K562 (cell line): ENCODE results near the gene EFNA5. TPM values are rescaled to one million over a fixed set of nuclear protein-coding genes. Genes with fewer than 3 reads are reported as not detected.

ENCODE experiments used
- ATAC-seq: fragments of 200-7000 bp; cut with Tn5 transposase; 3 replicates; pipeline ENCODE4 v1.9.1; 2020; ENCODE audit warnings: moderate library complexity
- BruUV-seq: library from RNA; stranded (reverse); fragments of 400-500 nt; replicated peaks from 2 replicates; lab custom pipeline; 2021; lab: Mats Ljungman, UMichigan
- CTCF ChIA-PET: fragments of 300-600 bp; formaldehyde crosslinking; extraction: SDS; loops from one replicate; lab custom pipeline; 2021; ENCODE audit warnings: low intra/inter-chr PET ratio; lab: Yijun Ruan, JAX
- POLR2A ChIA-PET: fragments of 300-600, 350-650 bp; sonication (Branson Sonifier 250); formaldehyde crosslinking; extraction: SDS; loops from one replicate; lab custom pipeline; 2021; ENCODE audit warnings: antibody characterized with exemption, inconsistent platforms; lab: Yijun Ruan, JAX
- DNase-seq, 4 experiments: peaks; one replicate each; pipeline versions ENCODE4 v3.0.0 to v3.0.0-alpha.2; 2011 to 2018; ENCODE audit warnings: low spot score in 3 of 4, mixed read lengths in 3 of 4; ENCODE audit errors: extremely low read depth in 1 of 4
- FAIRE-seq: peaks from 2 replicates; lab custom pipeline; 2011; peaks lifted over from hg19 to GRCh38; lab: Jason Lieb, UNC
- H2AFZ ChIP-seq: 2 replicates; pipeline ENCODE4 v1.6.0; 2011; ENCODE audit warnings: low read depth, low read length, control low read depth, inconsistent platforms
- H3K27ac ChIP-seq: fragments of 200-600 bp; 3 replicates; pipeline ENCODE4 v1.8.0; 2011; ENCODE audit warnings: low read depth, mild to moderate bottlenecking, control low read depth, inconsistent platforms, low read length, moderate library complexity, mixed read lengths; ENCODE audit errors: extremely low read depth
- H3K27me3 ChIP-seq, 2 experiments: fragments of 300-600 bp in 1 of 2; 2 replicates in 1 of 2; 3 replicates in 1 of 2; pipeline versions ENCODE4 v1.6.0 to v1.8.0; 2011; ENCODE audit warnings: inconsistent platforms in 2 of 2, low read length in 2 of 2, mild to moderate bottlenecking in 1 of 2, mixed read lengths in 1 of 2, moderate library complexity in 1 of 2; ENCODE audit not compliant: control insufficient read depth in 2 of 2, insufficient read depth in 2 of 2
- H3K36me3 ChIP-seq: fragments of 300-600 bp; 3 replicates; pipeline ENCODE4 v1.8.0; 2011; ENCODE audit warnings: mild to moderate bottlenecking, low read length, inconsistent platforms; ENCODE audit not compliant: control insufficient read depth, insufficient read depth
- H3K4me1 ChIP-seq, 2 experiments: fragments of 200-600 bp in 1 of 2; replicated peaks in 1 of 2; 2 replicates in 1 of 2; 3 replicates in 1 of 2; pipeline versions ENCODE4 v1.5.1 to v1.8.0; 2011; ENCODE audit warnings: inconsistent platforms in 2 of 2, low read length in 2 of 2, mild to moderate bottlenecking in 1 of 2, mixed read lengths in 1 of 2, moderate library complexity in 1 of 2; ENCODE audit not compliant: control insufficient read depth in 2 of 2, insufficient read depth in 2 of 2
- H3K4me2 ChIP-seq: 2 replicates; pipeline ENCODE4 v1.6.1; 2011; ENCODE audit warnings: low read length, control low read depth, inconsistent platforms, mixed read lengths; ENCODE audit not compliant: insufficient read depth
- H3K4me3 ChIP-seq: fragments of 200-600 bp; sonication (generic), shearing (Covaris generic); 2 replicates; pipeline ENCODE4 v1.5.1; 2016; ENCODE audit warnings: control low read depth, inconsistent platforms
- H3K79me2 ChIP-seq: fragments of 200-600 bp; 3 replicates; pipeline ENCODE4 v1.8.0; 2011; ENCODE audit warnings: low read length, inconsistent platforms; ENCODE audit not compliant: control insufficient read depth, insufficient read depth
- H3K9ac ChIP-seq, 2 experiments: 2 replicates each; pipeline versions ENCODE4 v1.6.0 to v1.6.1; 2011; ENCODE audit warnings: low read depth in 2 of 2, low read length in 2 of 2, control low read depth in 1 of 2, inconsistent platforms in 1 of 2, mild to moderate bottlenecking in 1 of 2, mixed read lengths in 1 of 2; ENCODE audit not compliant: insufficient read depth in 1 of 2
- H3K9me1 ChIP-seq: one replicate; pipeline ENCODE4 v1.6.0; 2011; ENCODE audit warnings: inconsistent platforms, mild to moderate bottlenecking, low read length, moderate library complexity; ENCODE audit not compliant: control insufficient read depth, insufficient read depth
- H3K9me3 ChIP-seq: replicated peaks from 2 replicates; pipeline ENCODE4 v1.5.1; 2011; ENCODE audit warnings: low read depth, low read length, inconsistent platforms; ENCODE audit not compliant: control insufficient read depth, insufficient read depth
- H4K20me1 ChIP-seq: replicated peaks from 2 replicates; pipeline ENCODE4 v1.6.1; 2011; ENCODE audit warnings: low read length, inconsistent platforms, mixed read lengths; ENCODE audit not compliant: control insufficient read depth, insufficient read depth
- BRD9 ChIP-seq: fragments of 450-650 bp; IDR thresholded peaks from 2 replicates; pipeline ENCODE4 v1.6.1; 2018; ENCODE audit warnings: low read depth; ENCODE audit not compliant: partially characterized antibody
- CBFA2T3 ChIP-seq: fragments of 450-650 bp; IDR thresholded peaks from 2 replicates; pipeline ENCODE4 v1.6.1; 2017
- KLF10 ChIP-seq: fragments of 250-450 bp; sonication (Bioruptor Pico); IDR thresholded peaks from 2 replicates; pipeline ENCODE4 v1.6.1; 2021; ENCODE audit warnings: matching md5 sums
- MAZ ChIP-seq, 2 experiments: fragments of 450-650 bp in 1 of 2; sonication (generic) in 1 of 2; formaldehyde crosslinking; IDR thresholded peaks in 1 of 2; conservative IDR thresholded peaks in 1 of 2; 2 replicates each; pipeline versions ENCODE4 v1.4.0 to v1.5.0; 2020; ENCODE audit warnings: mild to moderate bottlenecking in 1 of 2, missing genetic modification reagents in 1 of 2
- NFE2 ChIP-seq: IDR thresholded peaks from 2 replicates; pipeline ENCODE4 v1.6.1; 2014; ENCODE audit warnings: antibody characterized with exemption, low read depth
- SMAD4 ChIP-seq: fragments of 250-450 bp; sonication (Bioruptor Pico); conservative IDR thresholded peaks from 2 replicates; pipeline ENCODE4 v1.8.0; 2021; ENCODE audit warnings: inconsistent platforms, mild to moderate bottlenecking, moderate library complexity
- WGBS: fragments of 100-300 bp; shearing (Covaris generic); methylation state at CpG from one replicate; pipeline ENCODE4 v1.1.6; 2016; ENCODE audit warnings: low coverage, mixed read lengths; ENCODE audit not compliant: insufficient coverage; ENCODE audit errors: missing lambda C conversion rate; 5-methylcytosine and 5-hydroxymethylcytosine counted together
- in situ Hi-C: fragments of 300-500 bp; cut with MboI; formaldehyde crosslinking; loops from 4 replicates; pipeline ENCODE4 v1.15.0; 2018; ENCODE audit warnings: inconsistent platforms, mixed read lengths
- intact Hi-C: fragments of 100-400 bp; cut with micrococcal nuclease; formaldehyde crosslinking; loops from 2 replicates; pipeline ENCODE4 v1.14.2; 2022
- polyA plus RNA-seq, 8 experiments: library from polyadenylated mRNA; depleted of rRNA in 4 of 8; stranded (reverse) in 5 of 8; unstranded in 3 of 8; fragments of >200 nt; fragmentation: Nextera tagmentation in 2 of 8; fragmentation: Illumina TruSeq in 1 of 8; extraction: Ambion mirVana in 2 of 8; extraction: Trizol in 1 of 8; gene quantifications; 2 replicates each; pipeline versions ENCODE4 v1.2.1 to v1.2.3, GENCODE V29; 2011 to 2014; ENCODE audit warnings: inconsistent platforms in 1 of 8, missing spikeins in 1 of 8
- total RNA-seq, 7 experiments: library from RNA; depleted of rRNA in 6 of 7; stranded (reverse); fragments of >200 nt in 6 of 7; fragmentation: Illumina TruSeq in 2 of 7; extraction: Trizol in 2 of 7; gene quantifications; 2 replicates each; pipeline versions ENCODE4 v1.2.1 to v1.2.3, GENCODE V29; 2011 to 2021; ENCODE audit warnings: low replicate concordance in 1 of 7
- TF ChIP-seq, protein P1 (sequence below): sonication (generic); formaldehyde crosslinking; IDR thresholded peaks from 2 replicates; pipeline ENCODE4 v1.8.0; 2022; ENCODE audit warnings: mild to moderate bottlenecking, missing genetic modification reagents
- TF ChIP-seq, protein P2 (sequence below): fragments of 250-450 bp; sonication (Bioruptor Pico); IDR thresholded peaks from 2 replicates; pipeline ENCODE4 v1.5.0; 2021
- TF ChIP-seq, protein P3 (sequence below): sonication (generic); formaldehyde crosslinking; IDR thresholded peaks from 2 replicates; pipeline ENCODE4 v1.8.0; 2022; ENCODE audit warnings: missing genetic modification reagents, mild to moderate bottlenecking, borderline replicate concordance
- TF ChIP-seq, protein P4 (sequence below): sonication (generic); formaldehyde crosslinking; IDR thresholded peaks from 2 replicates; pipeline ENCODE4 v1.8.0; 2022; ENCODE audit warnings: mild to moderate bottlenecking, missing genetic modification reagents, borderline replicate concordance

EFNA5 gene
- total and polyA plus RNA-seq, 9 of the 15 experiments (the other 6 are each of a cell fraction or from before 2014, with no cell fraction given) = 0.20 TPM; not detected in 8

DNA sequence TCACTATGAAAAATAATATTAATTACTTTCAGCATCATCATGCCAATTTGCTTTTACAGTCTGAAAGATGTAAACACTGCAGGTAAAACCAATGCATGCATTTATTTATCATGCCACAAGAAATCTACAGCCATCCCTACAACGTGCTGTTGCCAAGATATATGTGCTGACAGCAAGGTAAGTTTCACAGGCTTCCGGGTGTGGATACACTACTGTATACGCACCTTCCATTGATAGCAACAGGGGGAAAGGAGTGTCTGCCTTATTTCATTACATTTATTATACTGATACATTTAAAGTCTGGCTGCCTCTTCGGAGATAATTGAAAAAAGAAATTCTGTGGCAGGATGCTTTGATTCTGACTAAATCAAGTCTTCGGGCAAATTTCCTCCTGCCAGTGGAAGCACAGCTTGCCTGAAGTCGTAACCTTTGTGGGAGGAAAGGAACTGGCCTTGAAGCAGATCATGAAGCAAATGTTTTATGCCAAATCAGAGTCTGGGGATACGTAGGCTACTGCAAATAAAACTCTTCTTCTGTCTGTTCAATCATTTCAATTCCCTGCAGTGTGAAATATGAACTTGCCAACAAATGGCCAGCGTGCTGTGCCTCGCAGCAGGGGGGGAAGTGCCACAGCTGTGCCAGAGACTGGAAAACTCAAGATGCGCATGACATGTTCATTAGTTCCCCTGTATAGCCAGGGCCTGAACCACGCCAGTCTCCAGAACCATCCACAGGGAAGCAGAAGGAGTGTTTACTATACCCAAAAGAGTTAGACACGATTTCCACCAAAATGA is 268.1 kb downstream of the EFNA5 start:
- 2% methylated on average over 12 of the region's 12 CpGs for WGBS
- H2AFZ ChIP-seq = no peak overlapping the region
- TF ChIP-seq NFE2 (no peak), KLF10 (CRISPR knock-in tag) (no peak), MAZ (CRISPR knock-in tag; conservative IDR thresholded peaks at IDR 0.05 in 1 of 2, IDR thresholded peaks at IDR 0.05 in 1 of 2) (no peak), CBFA2T3 (no peak), SMAD4 (CRISPR knock-in tag) (no peak), BRD9 (no peak)
- TF ChIP-seq, protein P1, sequence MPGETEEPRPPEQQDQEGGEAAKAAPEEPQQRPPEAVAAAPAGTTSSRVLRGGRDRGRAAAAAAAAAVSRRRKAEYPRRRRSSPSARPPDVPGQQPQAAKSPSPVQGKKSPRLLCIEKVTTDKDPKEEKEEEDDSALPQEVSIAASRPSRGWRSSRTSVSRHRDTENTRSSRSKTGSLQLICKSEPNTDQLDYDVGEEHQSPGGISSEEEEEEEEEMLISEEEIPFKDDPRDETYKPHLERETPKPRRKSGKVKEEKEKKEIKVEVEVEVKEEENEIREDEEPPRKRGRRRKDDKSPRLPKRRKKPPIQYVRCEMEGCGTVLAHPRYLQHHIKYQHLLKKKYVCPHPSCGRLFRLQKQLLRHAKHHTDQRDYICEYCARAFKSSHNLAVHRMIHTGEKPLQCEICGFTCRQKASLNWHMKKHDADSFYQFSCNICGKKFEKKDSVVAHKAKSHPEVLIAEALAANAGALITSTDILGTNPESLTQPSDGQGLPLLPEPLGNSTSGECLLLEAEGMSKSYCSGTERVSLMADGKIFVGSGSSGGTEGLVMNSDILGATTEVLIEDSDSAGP (CRISPR knock-in tag) = no peak
- TF ChIP-seq, protein P2, sequence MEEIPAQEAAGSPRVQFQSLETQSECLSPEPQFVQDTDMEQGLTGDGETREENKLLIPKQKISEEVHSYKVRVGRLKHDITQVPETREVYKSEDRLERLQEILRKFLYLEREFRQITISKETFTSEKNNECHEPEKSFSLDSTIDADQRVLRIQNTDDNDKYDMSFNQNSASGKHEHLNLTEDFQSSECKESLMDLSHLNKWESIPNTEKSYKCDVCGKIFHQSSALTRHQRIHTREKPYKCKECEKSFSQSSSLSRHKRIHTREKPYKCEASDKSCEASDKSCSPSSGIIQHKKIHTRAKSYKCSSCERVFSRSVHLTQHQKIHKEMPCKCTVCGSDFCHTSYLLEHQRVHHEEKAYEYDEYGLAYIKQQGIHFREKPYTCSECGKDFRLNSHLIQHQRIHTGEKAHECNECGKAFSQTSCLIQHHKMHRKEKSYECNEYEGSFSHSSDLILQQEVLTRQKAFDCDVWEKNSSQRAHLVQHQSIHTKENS (CRISPR knock-in tag) = no peak
- TF ChIP-seq, protein P3, sequence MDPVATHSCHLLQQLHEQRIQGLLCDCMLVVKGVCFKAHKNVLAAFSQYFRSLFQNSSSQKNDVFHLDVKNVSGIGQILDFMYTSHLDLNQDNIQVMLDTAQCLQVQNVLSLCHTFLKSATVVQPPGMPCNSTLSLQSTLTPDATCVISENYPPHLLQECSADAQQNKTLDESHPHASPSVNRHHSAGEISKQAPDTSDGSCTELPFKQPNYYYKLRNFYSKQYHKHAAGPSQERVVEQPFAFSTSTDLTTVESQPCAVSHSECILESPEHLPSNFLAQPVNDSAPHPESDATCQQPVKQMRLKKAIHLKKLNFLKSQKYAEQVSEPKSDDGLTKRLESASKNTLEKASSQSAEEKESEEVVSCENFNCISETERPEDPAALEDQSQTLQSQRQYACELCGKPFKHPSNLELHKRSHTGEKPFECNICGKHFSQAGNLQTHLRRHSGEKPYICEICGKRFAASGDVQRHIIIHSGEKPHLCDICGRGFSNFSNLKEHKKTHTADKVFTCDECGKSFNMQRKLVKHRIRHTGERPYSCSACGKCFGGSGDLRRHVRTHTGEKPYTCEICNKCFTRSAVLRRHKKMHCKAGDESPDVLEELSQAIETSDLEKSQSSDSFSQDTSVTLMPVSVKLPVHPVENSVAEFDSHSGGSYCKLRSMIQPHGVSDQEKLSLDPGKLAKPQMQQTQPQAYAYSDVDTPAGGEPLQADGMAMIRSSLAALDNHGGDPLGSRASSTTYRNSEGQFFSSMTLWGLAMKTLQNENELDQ (CRISPR knock-in tag) = no peak
- TF ChIP-seq, protein P4, sequence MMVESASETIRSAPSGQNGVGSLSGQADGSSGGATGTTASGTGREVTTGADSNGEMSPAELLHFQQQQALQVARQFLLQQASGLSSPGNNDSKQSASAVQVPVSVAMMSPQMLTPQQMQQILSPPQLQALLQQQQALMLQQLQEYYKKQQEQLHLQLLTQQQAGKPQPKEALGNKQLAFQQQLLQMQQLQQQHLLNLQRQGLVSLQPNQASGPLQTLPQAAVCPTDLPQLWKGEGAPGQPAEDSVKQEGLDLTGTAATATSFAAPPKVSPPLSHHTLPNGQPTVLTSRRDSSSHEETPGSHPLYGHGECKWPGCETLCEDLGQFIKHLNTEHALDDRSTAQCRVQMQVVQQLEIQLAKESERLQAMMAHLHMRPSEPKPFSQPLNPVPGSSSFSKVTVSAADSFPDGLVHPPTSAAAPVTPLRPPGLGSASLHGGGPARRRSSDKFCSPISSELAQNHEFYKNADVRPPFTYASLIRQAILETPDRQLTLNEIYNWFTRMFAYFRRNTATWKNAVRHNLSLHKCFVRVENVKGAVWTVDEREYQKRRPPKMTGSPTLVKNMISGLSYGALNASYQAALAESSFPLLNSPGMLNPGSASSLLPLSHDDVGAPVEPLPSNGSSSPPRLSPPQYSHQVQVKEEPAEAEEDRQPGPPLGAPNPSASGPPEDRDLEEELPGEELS (CRISPR knock-in tag) = no peak

More for the DNA sequence above, 268.1 kb downstream of the EFNA5 start:
- Histone ChIP-seq H3K4me1 (no peaks in the 10 kb centered on the region), H3K79me2 (no peaks in the 10 kb centered on the region), H3K27me3 (no peaks in the 10 kb centered on the region), H3K9ac (no peak overlapping the region), H3K9me3 (no peaks in the 10 kb centered on the region), H3K36me3 (no peaks in the 10 kb centered on the region), H3K4me3 (no peak overlapping the region), H3K4me2 (no peak overlapping the region), H4K20me1 (no peaks in the 10 kb centered on the region), H3K9me1 (no peaks in the 10 kb centered on the region), H3K27ac (no peak overlapping the region)
- in situ Hi-C loops (no loop called here), intact Hi-C loops (no loop called here)
- DNase-seq (no peak), FAIRE-seq (no peak), ATAC-seq (no peak)
- ChIA-PET POLR2A (no interaction called here), CTCF (no interaction called here)
- BruUV-seq = no TSS peak
